NCI-H2227 (cell line): ENCODE measurements around the gene GNL2.
"Not testable (repeated sequence)": the region's sequence is repeated elsewhere in the genome, so short reads cannot be mapped to it uniquely, and the experiment has no call there.

ENCODE experiments used
- DNase-seq: peaks from one replicate; lab custom pipeline; 2025; ENCODE audit not compliant: unreplicated experiment; lab: John Stamatoyannopoulos, UW

Gene GNL2

DNA sequence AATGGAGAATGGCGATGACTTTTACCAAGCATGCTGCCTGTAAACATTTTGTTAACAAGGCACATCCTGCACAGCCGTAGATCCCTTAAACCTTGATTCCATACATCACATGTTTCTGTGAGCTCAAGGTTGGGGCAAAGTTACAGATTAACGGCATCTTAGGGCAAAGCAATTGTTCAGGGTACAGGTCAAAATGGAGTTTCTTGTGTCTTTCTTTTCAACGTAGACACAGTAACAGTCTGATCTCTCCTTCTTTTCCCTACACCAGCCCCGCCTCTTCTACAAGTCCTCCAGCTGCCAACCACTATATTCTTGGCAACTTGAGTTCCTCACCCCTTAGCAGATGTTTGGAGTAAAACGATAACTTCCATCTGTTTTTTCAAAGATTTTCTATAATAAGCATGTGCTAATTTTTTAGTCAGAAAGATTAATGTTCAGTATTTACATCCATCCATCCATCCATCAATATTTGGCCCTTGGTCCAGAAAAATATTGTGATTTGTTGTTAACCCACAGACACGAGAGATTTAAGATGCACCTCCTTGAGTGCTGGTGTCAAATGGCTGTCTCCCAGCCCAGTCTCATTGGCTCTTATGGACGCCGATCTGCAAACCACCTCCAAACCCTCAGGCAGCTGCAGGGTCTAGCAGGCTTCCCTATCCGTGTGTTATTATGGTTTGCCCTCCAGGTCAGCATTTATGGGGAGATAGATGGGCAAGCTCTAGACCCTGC is 35.2 kb downstream of the GNL2 start:
- DNase-seq = no peak

DNA sequence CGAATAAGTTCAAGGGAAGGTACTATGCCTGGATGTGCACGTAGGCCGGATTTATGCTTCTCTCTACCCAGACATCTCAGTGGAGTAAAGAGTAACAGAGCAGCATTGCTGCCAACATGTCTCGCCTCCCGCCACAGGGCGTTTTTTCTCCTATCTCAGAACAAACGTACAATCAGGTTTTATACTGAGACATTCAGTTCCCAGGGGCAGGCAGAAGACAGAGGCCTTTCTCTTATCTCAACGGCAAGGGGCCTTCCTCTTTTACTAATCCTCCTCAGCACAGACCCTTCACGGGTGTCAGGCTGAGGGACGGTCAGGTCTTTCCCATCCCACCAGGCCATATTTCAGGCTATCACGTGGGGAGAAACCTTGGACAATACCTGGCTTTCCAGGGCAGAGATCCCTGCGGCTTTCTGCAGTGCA is 35.8 kb downstream of the GNL2 start:
- not testable (repeated sequence) for DNase-seq

DNA sequence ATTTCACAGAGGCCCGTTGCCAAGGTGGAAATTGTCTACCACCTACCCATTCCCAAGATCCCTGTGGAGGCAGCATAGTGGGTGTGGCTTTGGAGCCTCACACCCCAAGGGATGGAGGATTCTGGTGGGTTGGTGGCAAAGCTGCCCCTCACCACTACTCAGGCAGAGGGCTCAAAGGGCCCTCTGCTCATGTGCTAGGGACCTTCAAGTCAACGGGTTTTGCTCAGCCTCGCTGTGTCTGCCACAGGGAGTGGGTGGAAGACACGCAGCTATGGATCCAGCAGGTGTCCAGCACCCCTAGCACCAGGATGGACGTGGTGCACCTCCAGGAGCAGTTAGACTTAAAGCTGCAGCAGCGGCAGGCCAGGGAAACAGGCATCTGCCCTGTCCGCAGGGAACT is 36.7 kb downstream of the GNL2 start:
- no peak for DNase-seq

DNA sequence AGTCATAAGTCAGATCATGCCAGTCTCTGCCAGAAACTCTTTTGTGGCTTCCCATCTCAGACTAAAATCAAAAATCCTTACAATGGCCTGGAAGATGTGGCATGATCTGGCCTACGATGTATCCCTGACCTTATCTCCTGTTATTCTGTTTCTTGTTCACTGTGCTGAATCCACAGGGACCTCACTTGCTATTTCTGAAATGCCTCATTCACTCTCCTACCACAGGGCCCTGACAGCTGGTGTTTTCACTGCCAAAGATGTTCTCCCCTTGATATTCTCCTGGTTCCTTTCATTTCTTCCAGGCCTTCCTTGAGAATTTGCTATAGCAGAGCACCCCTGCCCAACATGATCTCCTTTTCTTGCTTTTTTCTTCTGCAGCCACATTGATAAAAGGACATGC is 37.3 kb downstream of the GNL2 start:
- no peak for DNase-seq

DNA sequence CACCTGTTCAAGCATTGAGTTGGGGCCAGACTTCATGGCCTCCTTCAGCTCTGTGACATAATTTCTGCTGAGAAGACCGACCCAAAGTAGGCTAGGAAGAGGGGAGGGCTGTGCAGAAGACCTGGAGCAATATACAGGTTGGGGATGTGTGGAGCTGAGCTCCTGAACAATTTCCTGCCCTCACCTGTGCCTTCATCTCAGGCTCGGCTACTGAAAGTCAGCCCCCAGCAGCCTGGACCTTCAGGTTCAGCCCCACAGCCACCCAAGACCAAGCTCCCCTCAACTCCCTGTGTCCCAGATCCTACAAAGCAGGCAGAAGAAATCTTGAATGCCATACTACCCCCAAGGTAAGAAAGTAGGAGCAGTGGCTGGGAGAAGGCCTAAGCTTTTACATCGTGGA is 38.3 kb downstream of the GNL2 start:
- no peak for DNase-seq

DNA sequence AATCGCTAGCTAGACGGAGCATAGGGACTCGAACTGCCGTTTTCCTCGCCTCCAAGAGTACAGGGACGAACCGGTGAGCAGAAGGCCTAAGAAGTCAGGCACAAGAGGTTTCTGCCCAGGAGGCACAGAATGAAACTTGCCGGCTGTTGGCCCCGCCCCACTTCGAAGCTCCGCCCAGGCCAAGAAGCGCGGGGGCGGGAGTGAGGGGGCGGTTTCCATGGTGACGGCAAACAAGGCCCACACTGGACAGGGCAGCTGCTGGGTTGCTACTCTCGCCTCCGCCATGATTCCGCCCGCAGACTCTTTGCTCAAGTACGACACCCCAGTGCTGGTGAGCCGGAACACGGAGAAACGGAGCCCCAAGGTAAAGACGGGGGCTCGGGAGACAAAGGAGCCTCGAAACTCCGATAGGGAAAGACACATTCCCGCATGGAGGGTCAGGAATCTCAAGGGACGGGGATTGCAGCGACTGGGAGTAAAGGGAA is 39.0 kb downstream of the GNL2 start, which contains the start of gene DNALI1:
TSS of gene DNALI1 (plus strand) at position 229 of the 485 bp plus-strand sequence. CDS start at position 284, 55 bp downstream.
- DNase-seq = peak; percentile 94

DNA sequence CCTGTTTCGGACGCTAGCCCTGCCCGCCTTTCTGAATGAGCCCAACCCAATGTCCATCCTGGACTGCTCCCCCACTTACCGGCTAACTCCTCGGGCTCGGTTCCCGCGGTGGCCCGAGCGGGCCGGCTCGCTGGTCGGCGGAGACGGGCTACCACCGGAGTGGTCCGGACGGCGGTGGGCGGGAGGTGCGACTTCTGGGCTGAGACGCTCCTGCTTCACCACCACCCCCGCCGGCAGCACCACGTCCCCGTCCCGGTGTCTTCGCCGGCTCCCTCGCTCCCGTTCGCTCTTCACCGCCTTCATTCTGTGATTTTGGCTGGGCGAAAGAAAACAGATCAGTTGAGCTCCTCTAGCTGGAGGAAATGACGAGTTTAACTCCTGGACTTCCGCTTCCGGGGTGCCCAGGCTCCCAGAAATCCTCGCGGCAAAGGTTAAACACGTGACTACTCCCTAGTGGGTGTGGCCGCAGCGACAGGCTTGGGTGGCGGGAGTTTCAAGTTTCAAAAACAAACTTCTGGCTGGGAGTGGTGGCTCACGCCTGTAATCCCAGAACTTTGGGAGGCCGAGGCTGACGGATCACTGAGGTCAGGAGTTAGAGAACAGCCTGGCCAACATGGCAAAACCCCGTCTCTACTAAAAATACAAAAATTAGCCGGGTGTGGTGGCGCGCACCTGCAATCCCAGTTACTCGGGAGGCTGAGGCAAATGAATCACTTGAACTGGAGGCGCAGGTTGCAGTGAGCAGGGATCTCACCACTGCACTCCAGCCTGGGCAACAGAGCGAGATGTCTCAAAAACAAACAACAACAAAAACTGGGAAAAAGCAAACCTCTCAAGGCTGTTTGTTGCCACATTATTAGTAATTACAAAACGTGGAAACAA is 41.6 kb downstream of the GNL2 start, which contains the start of gene SNIP1:
TSS of gene SNIP1 (minus strand) at position 367 of the 882 bp plus-strand sequence. CDS start at position 303, 64 bp downstream.
- peak; percentile 95 for DNase-seq

DNA sequence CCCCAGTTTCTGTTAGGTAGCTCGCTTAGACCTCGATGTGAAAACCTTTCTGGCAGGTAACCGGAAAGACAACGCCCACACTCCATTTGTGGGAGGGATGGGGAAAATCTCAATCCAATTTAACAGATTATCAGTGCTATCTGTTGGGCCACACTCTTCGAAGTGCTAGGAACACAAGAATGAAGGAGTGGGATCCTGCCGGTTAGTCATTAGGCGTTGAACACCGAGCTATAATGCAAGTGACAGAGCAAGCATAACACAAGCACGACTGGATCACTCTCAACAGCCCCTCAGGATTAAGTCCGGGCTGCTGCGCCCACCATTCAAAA is 42.2 kb downstream of the GNL2 start:
- no peak for DNase-seq

DNA sequence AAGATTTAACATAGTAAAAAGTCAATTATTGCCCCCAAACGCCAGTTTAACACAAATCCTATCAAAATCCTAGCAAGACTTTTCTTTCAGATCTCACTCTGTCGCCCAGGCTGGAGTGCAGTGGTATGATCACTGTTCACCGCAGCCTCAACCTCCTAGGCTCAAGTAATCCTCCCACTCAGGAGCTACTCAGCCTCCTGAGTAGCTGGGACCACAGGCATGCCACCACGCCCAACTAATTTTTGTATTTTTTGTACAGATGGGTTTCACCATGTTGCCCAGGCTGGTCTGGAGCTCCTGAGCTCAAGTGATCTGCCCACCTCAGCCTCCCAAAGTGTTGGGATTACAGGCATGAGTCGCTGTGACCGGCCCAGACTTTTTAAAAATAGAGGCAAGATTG is 46.4 kb downstream of the GNL2 start:
- DNase-seq = no peak

DNA sequence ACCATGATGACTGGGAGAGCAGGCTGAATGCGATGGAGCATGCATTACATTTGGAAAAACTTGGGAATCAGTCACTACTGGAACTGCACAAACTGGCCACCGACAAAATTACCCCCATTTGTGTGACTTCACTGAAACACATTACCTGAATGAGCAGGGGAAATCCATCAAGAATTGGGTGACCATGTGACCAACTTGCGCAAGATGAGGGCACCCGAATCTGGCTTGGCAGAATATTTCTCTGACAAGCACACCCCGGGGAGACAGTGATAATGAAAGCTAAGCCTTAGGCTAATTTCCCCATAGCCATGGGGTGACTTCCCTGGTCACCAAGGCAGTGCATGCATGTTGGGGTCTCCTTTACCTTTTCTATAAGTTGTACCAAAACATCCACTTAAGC is 50.7 kb downstream of the GNL2 start:
- no peak for DNase-seq

DNA sequence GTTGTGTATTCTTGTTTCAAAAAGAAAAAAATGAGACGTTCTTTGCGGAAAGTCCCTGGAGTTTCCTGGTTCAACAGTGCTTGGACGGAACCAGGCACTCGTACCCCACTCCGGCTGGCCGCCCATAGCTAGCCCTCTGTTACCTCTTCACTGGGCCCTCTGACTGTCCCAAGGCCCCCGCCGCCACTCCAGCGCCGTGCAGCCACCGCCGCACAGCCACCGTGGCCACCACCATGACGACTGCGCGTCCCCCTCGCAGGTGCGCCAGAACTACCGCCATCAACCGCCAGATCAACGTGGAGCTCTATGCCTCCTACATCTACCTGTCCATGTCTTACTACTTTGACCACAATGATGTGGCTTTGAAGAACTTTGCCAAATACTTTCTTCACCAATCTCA is 51.2 kb downstream of the GNL2 start:
- no peak for DNase-seq

DNA sequence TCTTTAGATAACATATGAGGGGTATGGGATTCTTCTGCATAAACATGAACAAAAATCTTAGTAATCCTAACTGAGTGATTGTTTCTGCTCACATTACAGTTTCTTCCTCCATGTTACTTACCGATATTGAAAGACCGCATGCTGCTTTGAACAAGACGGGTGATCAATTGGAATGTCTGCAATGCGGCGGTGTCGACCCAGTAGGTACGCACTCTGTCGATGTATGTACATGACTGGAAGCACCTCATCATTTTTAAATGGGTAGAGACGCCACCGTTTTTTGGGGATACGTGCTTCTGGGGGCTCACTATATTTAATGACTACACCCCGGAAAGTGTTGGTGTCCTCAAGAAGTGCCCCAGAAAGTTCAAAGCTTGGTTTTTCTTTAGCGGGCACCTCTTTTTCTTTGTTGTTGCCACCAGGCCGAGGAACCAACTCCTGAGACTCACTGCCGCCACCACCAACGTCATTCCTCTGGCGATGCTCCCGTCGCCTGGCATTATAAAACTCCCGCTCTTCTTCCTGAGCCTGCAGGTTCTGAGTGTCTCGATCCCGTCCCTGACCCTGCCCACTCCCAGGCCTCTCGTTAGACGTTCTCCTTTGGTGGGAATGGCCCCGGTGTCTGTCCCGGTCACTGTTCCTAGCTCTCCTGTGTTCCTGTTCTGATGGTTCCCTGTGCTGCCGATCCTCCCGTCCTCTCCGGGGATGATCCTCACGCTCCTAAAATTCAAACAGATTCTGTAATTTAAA is 55.5 kb downstream of the GNL2 start:
- DNase-seq = no peak

DNA sequence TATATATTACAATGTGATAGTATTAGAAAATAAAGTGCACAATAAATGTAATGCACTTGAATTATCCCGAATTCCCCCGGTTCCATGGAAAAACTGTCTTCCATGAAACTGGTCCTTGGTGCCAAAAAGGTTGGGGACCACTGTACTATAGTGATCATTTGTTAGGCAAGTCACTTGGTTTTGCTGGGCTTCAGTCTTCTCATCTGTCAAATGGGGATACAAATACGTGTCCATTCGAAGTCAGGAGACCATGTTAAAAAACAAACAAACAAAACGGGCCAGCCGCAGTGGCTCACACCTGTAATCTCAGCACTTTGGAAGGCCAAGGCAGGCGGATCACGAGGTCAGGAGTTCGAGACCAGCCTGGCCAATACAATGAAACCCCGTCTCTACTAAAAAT is 56.6 kb downstream of the GNL2 start:
- not testable (repeated sequence) for DNase-seq

DNA sequence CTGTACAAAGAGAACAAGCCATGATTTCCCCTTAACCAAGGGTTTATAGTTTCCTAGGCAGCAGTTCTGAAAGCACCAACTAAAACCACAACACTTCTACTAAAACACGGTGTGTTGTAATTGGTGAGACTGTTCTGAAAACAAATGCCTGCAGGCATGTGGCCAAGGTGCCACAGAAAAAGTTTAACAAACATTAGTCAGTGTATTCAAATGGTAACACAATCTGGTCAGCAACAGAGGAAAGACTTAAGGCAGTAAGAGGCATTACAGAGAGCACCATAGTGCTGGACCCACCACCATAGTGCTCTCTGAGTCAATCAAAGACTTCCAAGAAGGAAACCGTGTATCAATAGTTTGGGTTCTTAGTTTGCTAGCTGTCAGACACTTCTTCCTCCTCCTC is 58.4 kb downstream of the GNL2 start:
- no peak for DNase-seq

DNA sequence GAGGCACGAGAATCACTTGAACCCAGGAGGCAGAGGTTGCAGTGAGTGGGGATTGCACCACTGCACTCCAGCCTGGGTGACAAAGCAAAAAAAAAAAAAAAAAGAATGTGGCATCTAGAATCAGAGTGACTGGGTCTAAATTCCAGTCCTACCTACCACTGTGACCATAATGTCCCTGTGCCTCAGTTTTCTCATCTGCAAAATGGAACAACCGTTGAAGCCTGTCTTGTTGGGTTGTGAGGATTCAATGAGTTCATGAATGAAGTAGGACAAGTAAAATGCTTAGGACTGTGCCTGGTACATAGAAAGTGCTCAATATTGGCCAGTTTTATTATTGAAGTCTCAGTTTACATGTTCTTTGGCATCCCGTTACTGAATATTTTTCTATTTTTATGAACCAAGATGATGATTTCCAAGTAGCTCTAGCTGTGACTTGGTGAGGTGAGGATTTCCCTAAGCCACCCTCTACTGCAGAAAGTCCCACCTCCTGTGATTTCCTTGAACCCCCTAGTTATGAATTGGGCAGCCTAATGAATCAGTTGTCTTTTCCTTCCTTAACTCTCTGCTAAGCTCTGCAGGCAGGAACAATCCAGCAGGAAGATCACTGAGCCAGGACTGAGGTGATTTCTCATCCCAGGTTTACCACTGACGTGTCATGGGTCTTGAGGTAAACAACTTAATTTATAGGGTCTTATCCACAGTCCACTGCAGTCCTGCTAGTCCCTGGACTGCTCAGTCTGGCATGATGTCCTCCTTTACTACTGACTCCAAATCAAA is 62.2 kb downstream of the GNL2 start:
- DNase-seq = no peak

DNA sequence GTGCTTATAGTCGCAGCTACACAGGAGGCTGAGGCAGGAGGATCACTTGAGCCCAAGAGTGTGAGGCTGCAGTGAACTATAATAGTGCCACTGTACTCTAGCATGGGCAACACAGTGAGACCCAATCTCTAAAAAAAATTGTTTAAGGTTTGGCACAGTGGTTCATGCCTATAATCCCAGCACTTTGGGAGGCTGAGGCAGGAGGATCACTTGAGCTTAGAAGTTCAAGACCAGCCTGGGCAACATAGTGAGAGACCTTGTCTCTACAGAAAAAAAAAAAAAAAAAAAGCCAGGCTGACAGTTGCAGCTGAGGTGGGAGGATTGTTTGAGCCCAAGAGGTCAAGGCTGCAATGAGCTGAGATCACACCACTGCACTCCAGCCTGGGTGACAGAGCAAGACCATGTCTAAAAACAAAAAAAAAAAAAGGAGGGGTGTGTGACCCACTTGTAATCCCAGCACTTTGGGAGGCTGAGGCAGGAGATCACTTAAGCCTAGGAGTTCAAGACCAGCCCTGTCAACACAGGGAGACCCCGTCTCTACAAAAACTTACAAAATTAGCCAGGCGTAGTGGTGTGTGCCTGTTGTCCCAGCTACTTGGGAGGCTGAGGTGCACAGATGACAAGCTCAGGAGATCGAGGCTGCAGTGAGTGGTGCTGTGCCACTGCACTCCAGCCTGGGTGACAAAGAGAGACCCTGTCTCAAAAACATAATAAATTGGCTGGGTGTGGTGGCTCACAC is 63.1 kb downstream of the GNL2 start:
- DNase-seq = not testable (repeated sequence)

DNA sequence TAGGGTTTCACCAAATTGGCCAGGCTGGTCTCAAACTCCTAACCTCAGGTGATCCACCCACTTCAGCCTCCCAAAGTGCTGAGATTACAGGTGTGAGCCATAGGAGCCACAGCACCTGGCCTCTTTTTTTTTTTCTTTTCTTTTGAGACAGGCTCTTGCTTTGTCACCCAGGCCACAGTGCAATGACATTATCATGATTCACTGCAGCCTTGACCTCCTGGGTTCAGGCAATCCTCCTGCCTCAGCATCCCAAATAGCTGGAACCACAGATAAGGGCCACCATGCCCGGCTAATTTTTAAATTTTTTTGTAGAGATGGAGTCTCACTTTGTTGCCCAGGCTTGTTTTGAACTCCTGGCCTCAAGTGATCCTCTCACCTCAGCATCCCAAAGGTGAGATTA is 65.8 kb downstream of the GNL2 start:
- not testable (repeated sequence) for DNase-seq

DNA sequence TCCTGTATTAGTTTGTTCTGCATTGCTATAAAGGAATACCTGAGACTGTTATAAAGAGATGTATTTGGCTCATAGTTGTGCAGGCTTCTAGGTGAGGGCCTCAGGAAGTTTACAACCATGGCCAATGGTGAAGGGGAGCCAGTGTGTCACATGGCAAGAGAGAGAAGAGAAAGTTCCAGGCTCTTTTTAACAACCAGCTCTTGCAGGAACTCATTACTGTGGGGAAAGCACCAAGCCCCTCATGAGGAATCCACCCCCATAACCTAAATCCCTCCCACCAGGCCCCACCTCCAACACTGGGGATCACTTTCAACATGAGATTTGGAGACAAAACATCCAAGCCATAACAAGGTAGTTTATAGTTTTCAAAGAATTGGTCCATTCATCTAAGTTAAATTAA is 76.1 kb downstream of the GNL2 start:
- no peak for DNase-seq

DNA sequence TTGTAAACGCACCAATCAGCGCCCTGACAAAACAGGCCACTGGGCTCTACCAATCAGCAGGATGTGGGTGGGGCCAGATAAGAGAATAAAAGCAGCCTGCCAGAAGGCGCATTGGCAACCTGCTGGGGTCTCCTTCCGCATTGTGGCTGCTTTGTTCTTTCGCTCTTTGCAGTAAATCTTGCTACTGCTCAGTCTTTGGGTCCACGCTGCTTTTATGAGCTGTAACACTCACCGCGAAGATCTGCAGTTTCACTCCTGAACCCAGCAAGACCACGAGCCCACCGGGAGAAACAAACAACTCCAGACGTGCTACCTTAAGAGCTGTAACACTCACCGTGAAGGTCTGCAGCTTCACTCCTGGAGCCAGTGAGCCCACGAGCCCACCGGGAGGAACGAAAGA is 76.8 kb downstream of the GNL2 start:
- DNase-seq = not testable (repeated sequence)

DNA sequence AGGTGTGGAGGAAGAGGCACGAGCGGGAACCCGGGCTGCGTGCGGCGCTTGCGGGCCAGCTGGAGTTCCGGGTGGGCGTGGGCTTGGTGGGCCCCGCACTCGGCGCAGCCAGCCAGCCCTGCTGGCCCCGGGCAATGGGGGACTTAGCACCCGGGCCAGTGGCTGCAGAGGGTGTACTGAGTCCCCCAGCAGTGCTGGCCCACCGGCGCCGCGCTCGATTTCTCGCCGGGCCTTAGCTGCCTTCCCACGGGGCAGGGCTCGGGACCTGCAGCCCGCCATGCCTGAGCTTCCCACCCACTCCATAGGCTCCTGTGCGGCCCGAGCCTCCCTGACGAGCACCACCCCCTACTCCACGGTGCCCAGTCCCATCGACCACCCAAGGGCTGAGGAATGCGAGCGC is 77.5 kb downstream of the GNL2 start:
- DNase-seq = not testable (repeated sequence)
